Muscle layer of colon (tissue), 2 donors: Measurements from ENCODE around the gene DLGAP1.

Experiments
- H3K27ac ChIP-seq: one replicate; pipeline ENCODE4 v1.7.0; 2013; ENCODE audit warnings: low read depth, mild to moderate bottlenecking, low read length, moderate library complexity
- H3K27me3 ChIP-seq, 2 donors: one replicate each; pipeline ENCODE4 v1.7.0; 2013; ENCODE audit warnings: low read length in 2 of 2, mild to moderate bottlenecking in 2 of 2; ENCODE audit not compliant: insufficient read depth in 2 of 2, control insufficient read depth in 1 of 2
- H3K36me3 ChIP-seq: one replicate; pipeline ENCODE4 v1.7.0; 2013; ENCODE audit warnings: mild to moderate bottlenecking, low read length; ENCODE audit not compliant: insufficient read depth
- H3K4me1 ChIP-seq: one replicate; pipeline ENCODE4 v1.7.0; 2013; ENCODE audit warnings: mild to moderate bottlenecking, low read length; ENCODE audit not compliant: insufficient read depth
- H3K4me3 ChIP-seq, 2 donors: one replicate each; pipeline ENCODE4 v1.7.0; 2013; ENCODE audit warnings: low read length in 2 of 2, low read depth in 1 of 2, mild to moderate bottlenecking in 1 of 2, moderate library complexity in 1 of 2
- H3K9ac ChIP-seq: one replicate; pipeline ENCODE4 v1.7.0; 2013; ENCODE audit warnings: low read length
- H3K9me3 ChIP-seq: one replicate; pipeline ENCODE4 v1.7.0; 2013; ENCODE audit warnings: mild to moderate bottlenecking, low read length
- donor health status: abdominal sarcoma.
- donor health status: Adenocarcinoma of cecum.

Gene DLGAP1

GRCh38 chr18:3902676-3903075, 552.4 kb downstream of the DLGAP1 start:
- Histone ChIP-seq H3K9me3 (no peaks in the 10 kb centered on the region), H3K27me3 (no peaks in the 10 kb centered on the region), H3K36me3 (no peaks in the 10 kb centered on the region), H3K27ac (no peak overlapping the region), H3K9ac (no peak overlapping the region), H3K4me3 (no peak overlapping the region), H3K4me1 (no peaks in the 10 kb centered on the region)

- no peaks in the 10 kb centered on the region for H3K4me1 ChIP-seq
- H3K27ac ChIP-seq: no peak overlapping the region
- no peak overlapping the region for H3K9ac ChIP-seq
- no peaks in the 10 kb centered on the region for H3K36me3 ChIP-seq
- H3K27me3 ChIP-seq: no peaks in the 10 kb centered on the region
- H3K9me3 ChIP-seq: no peaks in the 10 kb centered on the region
- H3K4me3 ChIP-seq: no peak overlapping the region
These were observed 553.3 kb downstream of the DLGAP1 start for GRCh38 chr18:3901811-3902210.

GRCh38 chr18:3901042-3901441, 554.1 kb downstream of the DLGAP1 start:
- H3K9ac ChIP-seq: no peak overlapping the region

GRCh38 chr18:3900327-3900726, 554.8 kb downstream of the DLGAP1 start:
- H3K27ac ChIP-seq: no peak overlapping the region
- no peaks in the 10 kb centered on the region for H3K9me3 ChIP-seq
- H3K9ac ChIP-seq: no peak overlapping the region
- H3K4me1 ChIP-seq: no peaks in the 10 kb centered on the region
- no peak overlapping the region for H3K4me3 ChIP-seq
- no peaks in the 10 kb centered on the region for H3K36me3 ChIP-seq
- H3K27me3 ChIP-seq: no peaks in the 10 kb centered on the region

More at GRCh38 chr18:3901042-3901441, 554.1 kb downstream of the DLGAP1 start:
- H3K27me3 ChIP-seq: no peaks in the 10 kb centered on the region
- no peak overlapping the region for H3K27ac ChIP-seq
- no peaks in the 10 kb centered on the region for H3K4me1 ChIP-seq
- H3K9me3 ChIP-seq: no peaks in the 10 kb centered on the region
- H3K4me3 ChIP-seq: no peak overlapping the region
- no peaks in the 10 kb centered on the region for H3K36me3 ChIP-seq

GRCh38 chr18:3898861-3899613, 556.1 kb downstream of the DLGAP1 start:
- Histone ChIP-seq H3K36me3 (no peaks in the 10 kb centered on the region), H3K4me1 (no peaks in the 10 kb centered on the region), H3K4me3 (no peak overlapping the region), H3K27me3 (no peaks in the 10 kb centered on the region), H3K9me3 (no peaks in the 10 kb centered on the region), H3K9ac (no peak overlapping the region), H3K27ac (no peak overlapping the region)

- H3K4me1 ChIP-seq: no peaks in the 10 kb centered on the region
- H3K36me3 ChIP-seq: no peaks in the 10 kb centered on the region
- no peak overlapping the region for H3K27ac ChIP-seq
- H3K9me3 ChIP-seq: no peaks in the 10 kb centered on the region
- H3K4me3 ChIP-seq: no peak overlapping the region
- no peaks in the 10 kb centered on the region for H3K27me3 ChIP-seq
- no peak overlapping the region for H3K9ac ChIP-seq
These were observed 563.0 kb downstream of the DLGAP1 start for GRCh38 chr18:3892152-3892551.

GRCh38 chr18:3891245-3891644, 563.9 kb downstream of the DLGAP1 start:
- no peaks in the 10 kb centered on the region for H3K27me3 ChIP-seq
- H3K4me1 ChIP-seq: no peaks in the 10 kb centered on the region
- no peak overlapping the region for H3K27ac ChIP-seq
- H3K36me3 ChIP-seq: no peaks in the 10 kb centered on the region
- H3K4me3 ChIP-seq: no peak overlapping the region
- H3K9me3 ChIP-seq: no peaks in the 10 kb centered on the region
- H3K9ac ChIP-seq: no peak overlapping the region

- Histone ChIP-seq H3K27me3 (no peaks in the 10 kb centered on the region), H3K36me3 (no peaks in the 10 kb centered on the region), H3K27ac (no peak overlapping the region), H3K4me1 (no peaks in the 10 kb centered on the region), H3K9me3 (no peaks in the 10 kb centered on the region), H3K4me3 (no peak overlapping the region), H3K9ac (no peak overlapping the region)
These were observed 565.3 kb downstream of the DLGAP1 start for GRCh38 chr18:3889803-3890202.

GRCh38 chr18:3889121-3889520, 566.0 kb downstream of the DLGAP1 start:
- H3K27me3 ChIP-seq: no peaks in the 10 kb centered on the region
- no peaks in the 10 kb centered on the region for H3K4me1 ChIP-seq
- H3K4me3 ChIP-seq: no peak overlapping the region
- no peak overlapping the region for H3K9ac ChIP-seq
- no peaks in the 10 kb centered on the region for H3K9me3 ChIP-seq
- H3K27ac ChIP-seq: no peak overlapping the region
- no peaks in the 10 kb centered on the region for H3K36me3 ChIP-seq

- Histone ChIP-seq H3K4me3 (no peak overlapping the region), H3K36me3 (no peaks in the 10 kb centered on the region)
These were observed 568.4 kb downstream of the DLGAP1 start for GRCh38 chr18:3886575-3887322.

GRCh38 chr18:3885209-3885792, 569.8 kb downstream of the DLGAP1 start:
- no peak overlapping the region for H3K9ac ChIP-seq
- no peaks in the 10 kb centered on the region for H3K27me3 ChIP-seq
- no peaks in the 10 kb centered on the region for H3K36me3 ChIP-seq
- H3K9me3 ChIP-seq: no peaks in the 10 kb centered on the region
- no peak overlapping the region for H3K4me3 ChIP-seq
- no peak overlapping the region for H3K27ac ChIP-seq
- no peaks in the 10 kb centered on the region for H3K4me1 ChIP-seq

More at GRCh38 chr18:3886575-3887322, 568.4 kb downstream of the DLGAP1 start:
- Histone ChIP-seq H3K9me3 (no peaks in the 10 kb centered on the region), H3K9ac (no peak overlapping the region), H3K4me1 (no peaks in the 10 kb centered on the region), H3K27me3 (no peaks in the 10 kb centered on the region), H3K27ac (no peak overlapping the region)
